HTR-8/SVneo (cell line): ENCODE data around the gene CD300LG.
"Not testable (repeated sequence)": the region's sequence is repeated elsewhere in the genome, so short reads cannot be mapped to it uniquely, and the experiment has no call there.

Experiments used
- DNase-seq: peaks from one replicate; pipeline ENCODE4 v3.0.0; 2011; ENCODE audit warnings: low spot score, mixed read lengths; ENCODE audit not compliant: insufficient read length
- FAIRE-seq: peaks from 2 replicates; lab custom pipeline; 2011; peaks lifted over from hg19 to GRCh38; lab: Jason Lieb, UNC

The CD300LG gene

DNA sequence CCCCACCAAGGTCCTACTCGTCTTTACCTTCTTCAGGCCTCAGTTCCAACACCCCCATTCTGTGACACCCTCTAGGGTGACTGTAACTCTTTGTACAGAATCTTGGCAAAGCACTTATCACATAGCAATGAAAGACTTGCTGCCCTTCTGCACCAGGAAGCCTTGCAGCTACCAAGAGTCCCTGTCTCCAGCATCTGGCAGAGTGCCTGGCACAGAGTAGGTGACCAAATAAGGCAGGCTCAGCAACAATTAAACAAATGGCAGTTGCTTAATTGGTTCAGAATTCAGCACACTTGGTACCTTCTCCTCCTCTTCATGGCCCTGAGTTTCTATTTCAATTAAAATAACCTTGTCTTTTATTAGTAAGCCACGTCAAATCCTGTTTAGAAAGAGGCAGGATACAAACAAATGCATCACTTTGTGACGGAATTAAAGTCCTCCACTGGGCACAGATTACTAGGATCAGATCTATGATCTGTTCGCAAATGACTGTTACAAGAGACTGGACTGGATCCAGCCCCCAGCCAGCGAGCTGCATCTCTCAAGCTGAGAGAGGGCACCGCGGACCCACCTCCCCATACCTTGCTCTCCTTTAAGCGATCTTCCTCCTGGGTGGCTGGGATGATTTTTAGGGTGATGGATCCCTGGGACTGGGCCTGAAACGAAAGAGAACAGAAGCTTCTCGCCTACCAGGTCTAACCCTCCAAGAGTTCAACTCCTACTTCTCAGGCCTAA is 23.5 kb upstream of the CD300LG start:
- no peak for DNase-seq
- no peak for FAIRE-seq

DNA sequence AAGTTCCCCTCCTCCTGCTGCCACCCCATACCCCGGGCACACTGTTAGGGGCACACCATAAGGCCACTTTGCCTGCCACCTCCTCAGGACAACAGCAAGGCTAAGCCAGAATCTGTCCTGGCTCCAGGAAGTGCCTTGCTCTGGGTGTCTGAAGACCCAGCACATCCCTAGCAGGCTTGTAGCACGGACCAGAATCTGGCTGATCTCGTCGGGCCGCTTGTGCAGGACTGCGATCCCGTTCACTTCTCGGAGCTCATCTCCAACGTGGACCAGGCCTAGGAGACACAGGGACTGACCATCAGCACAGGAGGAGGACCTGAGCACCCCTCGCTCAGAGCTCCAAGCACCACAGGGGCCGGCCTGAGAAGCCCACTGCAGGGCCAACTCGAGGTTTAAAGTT is 21.4 kb upstream of the CD300LG start:
- FAIRE-seq (peak; percentile 46), DNase-seq (no peak)

DNA sequence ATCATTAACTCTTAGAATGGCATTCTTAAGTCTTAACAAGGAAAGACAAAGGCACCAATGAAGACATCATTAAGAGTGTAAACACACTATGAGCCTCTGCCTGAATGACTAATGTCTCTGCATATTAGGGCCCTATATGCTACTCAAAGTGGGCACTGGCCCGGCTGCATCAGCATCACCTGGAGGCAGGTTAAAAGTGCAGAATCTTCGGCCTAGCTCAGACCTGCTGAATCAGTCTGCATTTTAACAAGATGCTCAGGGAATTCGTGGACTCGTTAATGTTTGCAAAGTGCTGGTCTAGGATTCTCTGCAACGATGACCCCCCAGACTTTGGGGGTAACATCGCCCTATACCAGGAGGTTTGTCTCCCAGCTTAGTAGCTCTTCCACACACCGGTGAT is 20.8 kb upstream of the CD300LG start:
- DNase-seq: no peak
- no peak for FAIRE-seq

DNA sequence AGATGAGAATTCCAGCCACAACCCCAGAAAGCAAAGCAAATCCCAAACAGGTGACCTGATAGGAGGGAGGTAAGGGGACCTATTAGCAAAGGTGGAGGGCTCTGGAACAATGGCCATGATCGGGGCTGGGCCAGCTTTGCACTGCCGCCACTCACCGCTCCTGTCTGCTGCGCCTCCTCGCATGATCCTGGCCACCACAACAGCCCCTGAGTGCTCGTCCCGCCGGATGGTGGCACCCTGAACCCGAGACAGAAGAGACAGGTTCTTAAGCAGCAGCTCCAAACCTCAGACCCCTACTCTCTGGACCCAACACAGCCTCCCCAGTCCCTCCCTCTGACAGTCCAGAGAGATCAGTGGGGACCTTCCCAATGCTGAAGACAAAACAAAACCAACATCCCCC is 19.4 kb upstream of the CD300LG start:
- no peak for DNase-seq
- FAIRE-seq: no peak

DNA sequence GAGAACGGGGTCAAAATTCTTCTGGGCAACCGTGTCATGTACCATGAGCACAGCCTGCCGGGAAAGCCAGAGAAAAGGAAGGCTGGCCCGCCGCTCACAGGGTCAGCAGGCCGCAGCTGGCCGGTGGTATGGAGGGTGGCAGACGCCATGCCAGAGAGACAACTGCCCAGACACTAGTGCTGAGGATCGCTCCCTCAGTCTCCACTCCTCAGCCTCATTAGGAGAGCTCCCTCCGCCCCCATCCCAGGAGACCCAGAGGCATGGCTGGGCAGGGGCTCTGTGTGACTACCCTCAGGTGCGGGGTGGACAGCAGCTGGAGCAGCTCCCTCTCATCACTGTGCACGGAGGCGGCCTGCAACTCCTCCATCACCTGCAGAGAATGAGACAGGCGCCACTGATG is 17.2 kb upstream of the CD300LG start:
- FAIRE-seq: no peak
- DNase-seq: no peak

DNA sequence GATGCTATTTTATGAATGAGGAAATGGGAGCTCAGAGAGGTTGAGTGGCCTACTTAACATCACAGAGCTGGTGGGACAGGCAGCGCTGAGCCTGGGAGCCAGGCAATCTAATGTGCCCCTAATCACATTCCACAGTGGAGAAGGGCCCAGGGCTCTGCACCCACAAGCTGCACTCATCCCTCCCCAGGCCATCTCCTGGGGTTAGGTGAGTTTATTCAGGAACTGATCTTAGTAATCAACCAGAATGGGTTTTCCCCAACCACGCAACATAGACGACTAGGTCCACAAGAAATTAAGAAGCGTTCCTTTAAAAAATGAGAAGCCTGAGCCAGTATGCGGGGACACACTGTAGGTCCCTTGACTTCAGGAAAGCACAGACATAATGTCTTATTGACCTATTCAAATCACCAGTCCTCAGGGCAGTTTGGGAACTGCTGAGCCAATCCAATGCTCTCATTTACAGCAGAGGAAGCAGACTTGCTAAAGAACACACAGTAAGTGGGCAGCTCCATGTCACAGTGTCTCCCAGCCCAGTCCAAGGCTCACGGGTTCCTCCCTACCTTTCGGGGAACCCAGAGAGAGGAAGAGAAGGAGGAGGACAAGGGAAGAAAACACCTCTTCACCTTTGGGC is 16.4 kb upstream of the CD300LG start:
- DNase-seq (no peak), FAIRE-seq (no peak)

DNA sequence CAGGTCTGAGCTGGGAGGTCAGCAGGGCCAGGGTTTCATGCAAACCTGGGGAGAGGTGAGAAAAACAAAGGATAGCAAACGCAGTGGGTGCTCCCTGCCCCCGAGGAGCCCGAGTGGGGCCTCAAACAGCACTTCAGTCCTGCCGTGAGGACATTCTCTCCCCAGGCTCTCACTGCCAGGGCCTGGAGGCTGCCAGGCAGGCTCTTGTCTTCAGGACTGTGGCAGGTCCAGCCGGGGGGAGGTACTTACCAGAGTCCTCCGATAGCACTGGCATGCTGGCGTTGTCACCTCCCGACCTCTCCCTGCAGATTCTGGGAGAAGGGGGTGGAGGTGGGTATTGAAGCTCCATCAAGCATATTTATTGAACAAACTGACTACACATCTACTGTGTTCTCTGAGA is 15.3 kb upstream of the CD300LG start:
- DNase-seq: no peak
- no peak for FAIRE-seq

DNA sequence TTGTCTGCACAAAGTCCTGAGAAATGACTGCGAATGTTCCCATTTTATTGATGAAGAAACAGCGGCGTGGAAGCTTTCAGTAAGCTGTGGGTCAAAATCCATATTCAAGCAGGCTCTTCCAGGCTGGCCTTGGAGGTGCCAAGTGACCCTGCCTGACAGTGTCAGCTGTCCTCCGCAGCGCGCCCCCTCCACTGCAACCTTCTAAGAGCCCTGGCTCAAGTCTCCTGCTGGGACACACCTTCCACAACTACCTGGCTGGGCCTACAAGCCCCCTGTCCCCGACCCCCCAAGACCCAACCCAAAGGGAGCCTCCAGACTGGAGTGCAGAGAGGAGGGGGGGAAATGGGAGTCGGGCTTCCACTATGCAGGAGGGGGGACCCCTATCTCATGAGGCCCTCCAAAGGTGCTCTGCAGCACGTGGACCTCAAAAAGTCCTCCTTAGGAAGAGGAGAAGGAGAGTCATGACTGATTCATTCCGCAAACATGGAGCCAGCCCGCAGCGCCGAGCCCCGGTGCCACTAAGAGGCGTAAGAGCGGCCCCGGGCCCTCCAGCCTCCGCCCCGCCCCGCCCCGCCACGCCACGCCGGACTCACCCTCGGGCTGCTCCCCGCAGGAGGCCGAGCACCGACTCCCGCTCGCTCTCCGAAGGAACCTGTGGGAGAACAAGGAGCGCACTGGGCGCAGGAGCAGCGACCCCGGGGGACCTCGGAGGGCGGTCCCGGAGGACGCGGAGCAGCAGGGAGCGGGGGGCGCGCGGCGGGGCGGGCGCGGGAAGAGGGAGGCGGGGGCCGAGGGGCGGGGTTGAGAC is 14.6 kb upstream of the CD300LG start:
- peak; percentile 71 for DNase-seq
- FAIRE-seq: peak; percentile 42

DNA sequence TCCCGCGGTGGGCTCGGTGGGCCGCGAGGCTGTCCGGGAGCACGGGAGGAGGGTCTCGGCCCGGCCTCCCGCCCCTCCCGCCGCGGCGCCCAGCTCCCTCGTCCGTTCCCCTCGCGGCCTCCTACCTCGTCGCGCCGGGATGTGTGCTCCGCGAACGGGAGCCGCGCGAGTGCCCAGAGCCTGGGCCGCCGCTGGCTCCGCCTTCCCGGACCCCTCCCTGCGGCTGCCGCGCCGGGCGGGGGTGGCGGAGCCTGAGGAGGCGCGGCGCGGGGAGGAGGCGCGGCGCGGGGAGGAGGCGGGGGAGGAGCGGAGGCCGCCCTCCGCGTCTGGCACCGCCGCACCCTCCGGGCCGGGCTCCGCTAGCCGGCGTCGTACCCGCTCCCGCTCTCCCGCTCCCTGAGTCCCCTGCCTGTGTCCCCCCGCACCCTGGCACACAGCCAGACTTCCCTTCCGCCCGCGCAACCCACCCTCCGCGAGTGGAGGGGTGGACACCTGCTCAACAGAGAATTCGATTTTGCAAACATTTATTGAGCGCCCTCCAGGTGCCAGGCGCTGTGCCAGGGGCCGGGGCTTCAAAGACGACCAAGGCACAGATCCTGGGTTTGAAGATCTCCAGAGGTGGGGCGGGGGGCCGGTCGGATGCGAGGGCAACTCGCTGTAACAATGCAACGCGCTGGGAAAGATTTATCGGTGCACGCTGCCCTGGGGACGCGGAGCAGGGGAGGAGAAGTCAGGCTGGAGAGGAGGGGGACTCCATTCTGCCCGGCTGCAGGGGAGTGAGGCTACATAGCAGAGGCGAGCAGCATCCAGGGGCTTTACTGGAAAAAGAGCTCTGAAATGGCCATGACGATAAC is 13.8 kb upstream of the CD300LG start, which contains the start of gene MPP3:
Gene MPP3, minus strand, starts transcription at position 171 of the 854 bp plus-strand sequence. CDS start 1,240 bp downstream, outside the sequence.
- peak; percentile 86 for DNase-seq
- FAIRE-seq: peak; percentile 83

DNA sequence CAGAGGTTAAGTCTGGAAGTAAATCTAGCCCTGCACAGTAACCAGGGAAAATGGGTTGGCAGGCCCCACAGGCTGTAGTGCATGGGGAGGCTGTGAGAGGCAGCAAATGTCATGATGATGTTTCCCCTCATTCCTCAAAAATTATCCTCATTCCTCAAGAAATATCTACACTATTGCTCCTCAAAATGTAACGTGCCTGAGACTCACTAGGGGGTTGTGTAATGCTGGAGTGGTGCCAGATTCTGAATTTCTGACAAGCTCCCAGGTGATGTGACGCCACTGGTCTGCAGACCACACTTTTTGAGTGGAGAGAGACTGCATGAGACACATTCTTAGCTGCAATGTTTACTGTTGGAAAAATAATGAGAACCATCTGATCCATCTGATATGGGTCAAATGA is 12.9 kb upstream of the CD300LG start:
- no peak for DNase-seq

DNA sequence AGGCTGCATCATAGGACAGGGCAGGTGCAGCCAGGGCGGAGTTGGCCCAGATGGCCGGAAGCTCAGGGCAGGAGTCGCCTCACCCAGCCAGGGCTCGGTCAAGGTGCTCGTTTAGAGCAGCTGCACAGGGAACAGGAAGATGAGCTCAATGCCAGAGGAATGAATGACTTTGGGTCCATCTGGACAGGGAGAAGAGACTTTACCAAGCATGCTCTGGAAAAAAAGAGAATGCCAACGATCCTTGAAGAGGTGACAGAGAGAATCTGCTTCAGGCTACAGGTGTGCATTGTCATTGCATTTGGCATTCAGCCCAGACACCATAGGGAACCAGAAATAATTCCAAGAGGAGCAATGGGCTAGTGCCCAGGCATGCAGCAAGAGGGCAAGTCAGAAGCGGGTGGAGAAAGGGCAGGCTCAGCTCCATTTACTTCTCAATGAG is 7.3 kb upstream of the CD300LG start:
- DNase-seq (no peak), FAIRE-seq (no peak)

More for the DNA sequence above, 12.9 kb upstream of the CD300LG start:
- no peak for FAIRE-seq

DNA sequence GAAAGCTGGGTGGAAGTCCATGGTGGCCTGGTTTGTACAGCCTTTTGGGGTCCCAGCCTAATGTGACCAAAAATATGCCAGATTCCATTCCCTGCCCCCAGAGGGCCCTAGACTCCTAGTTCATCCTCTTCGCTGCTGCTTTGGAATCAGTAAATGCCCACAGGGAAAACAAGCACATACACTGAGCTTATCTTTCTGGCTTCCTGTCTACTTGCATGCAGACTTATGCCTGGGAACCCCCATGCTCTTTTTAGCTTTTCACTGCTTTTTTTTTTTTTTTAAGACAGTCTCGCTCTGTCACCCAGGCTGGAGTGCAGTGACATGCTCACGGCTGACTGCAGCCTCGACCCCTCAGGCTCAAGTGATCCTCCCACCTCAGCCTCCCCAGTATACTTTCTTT is 6.2 kb upstream of the CD300LG start:
- DNase-seq (peak; percentile 75), FAIRE-seq (peak; percentile 33)

DNA sequence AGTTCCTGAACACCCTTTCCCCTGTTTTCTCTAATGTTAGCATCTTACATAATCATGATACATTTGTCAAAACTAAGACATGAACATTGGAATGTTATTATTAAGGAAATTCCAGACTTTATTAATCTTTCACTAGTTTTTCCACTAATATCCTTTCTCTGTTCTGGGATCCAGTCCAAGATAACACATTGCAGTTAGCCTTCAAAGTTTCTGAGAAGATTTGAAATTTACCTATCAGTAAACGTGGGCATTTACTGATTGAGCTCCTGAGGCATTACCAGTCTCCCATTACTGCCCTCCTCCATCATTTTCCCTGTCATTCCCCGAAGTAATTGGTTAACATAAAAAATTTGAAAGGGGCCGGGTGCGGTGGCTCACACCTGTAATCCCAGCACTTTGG is 5.7 kb upstream of the CD300LG start:
- DNase-seq (no peak), FAIRE-seq (no peak)

DNA sequence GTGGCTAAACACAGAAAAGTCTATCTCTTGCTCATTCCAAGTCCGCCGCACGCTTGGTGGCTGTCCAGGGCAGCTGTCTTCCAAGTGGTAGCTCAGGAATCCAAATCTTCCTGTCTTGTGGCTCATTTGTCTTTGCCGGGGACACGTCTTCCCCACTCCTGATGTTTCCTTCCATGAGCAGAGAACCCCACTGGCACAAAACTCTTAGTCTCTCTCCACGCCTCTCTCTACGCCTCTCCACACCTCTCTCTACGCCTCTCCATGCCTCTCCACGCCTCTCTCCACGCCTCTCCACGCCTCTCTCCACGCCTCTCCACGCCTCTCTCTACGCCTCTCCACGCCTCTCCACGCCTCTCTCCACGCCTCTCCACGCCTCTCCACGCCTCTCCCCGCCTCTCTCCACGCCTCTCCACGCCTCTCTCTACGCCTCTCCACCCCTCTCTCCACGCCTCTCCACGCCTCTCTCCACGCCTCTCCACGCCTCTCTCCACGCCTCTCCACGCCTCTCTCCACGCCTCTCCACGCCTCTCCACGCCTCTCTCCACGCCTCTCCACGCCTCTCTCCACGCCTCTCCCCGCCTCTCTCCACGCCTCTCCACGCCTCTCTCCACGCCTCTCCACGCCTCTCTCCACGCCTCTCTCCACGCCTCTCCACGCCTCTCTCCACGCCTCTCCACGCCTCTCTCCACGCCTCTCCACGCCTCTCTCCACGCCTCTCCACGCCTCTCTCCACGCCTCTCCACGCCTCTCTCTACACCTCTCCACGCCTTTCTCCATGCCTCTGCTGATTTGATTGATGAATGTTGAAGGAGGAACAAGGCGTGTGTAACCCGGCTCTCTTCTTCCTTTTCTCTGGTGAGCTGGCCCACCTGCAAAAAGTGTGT is 4.6 kb upstream of the CD300LG start:
- not testable (repeated sequence) for FAIRE-seq, DNase-seq

DNA sequence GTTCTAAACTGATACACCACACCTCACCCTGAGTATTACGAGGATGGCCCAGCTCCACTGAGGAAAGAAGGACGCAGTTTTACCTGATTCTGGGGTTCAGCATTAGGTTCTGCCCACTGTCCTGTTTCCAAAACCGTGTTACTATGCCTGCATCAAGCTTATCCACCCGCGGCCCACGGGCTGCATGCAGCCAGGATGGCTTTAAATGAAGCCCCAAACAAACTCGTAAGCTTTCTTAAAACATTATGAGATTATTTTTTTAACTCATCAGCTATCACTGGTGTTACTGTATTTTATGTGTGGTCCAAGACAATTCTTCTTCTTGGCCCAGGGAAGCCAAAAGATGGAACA is 4.0 kb upstream of the CD300LG start:
- FAIRE-seq: no peak

DNA sequence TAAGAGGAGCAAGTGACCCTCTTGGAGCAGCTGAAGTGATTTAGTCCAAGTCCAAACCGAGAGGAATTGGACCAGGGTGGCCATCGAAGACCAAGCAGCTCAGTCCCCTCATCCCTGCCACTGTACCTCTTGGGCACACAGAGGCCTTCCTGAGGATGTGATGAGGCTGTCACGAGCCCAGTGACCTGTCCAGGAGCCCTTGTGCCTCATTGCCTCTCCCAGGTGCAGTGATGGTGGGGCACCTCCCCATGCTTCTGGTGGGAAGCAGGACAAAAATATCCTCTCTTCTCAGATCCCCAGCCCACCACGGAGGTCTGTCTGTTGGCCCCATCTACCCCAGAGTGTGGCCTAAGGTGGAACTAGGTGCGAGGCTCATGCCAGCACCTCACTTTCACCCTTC is 2.7 kb upstream of the CD300LG start:
- no peak for FAIRE-seq
- no peak for DNase-seq

More for the DNA sequence above, 4.0 kb upstream of the CD300LG start:
- no peak for DNase-seq

DNA sequence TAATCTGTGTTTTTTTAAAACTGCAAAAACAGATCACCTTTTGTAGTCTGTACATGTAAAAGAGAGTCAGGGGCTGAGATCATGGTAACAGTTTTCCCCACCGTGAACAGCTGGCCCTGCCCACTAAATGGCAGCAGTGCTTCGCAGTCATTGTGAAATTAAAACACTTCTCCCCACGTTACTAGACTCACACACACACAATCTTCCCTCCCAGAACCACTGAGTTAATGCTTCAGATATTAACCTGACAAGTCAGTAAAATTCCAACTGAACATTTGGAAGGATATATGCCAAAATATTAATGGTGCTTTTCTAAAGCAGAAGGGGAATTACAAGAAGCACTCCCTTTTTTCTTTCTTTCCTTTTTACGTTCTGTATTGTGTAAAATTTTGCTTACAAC is 1.2 kb upstream of the CD300LG start:
- DNase-seq (no peak), FAIRE-seq (peak; percentile 4)

DNA sequence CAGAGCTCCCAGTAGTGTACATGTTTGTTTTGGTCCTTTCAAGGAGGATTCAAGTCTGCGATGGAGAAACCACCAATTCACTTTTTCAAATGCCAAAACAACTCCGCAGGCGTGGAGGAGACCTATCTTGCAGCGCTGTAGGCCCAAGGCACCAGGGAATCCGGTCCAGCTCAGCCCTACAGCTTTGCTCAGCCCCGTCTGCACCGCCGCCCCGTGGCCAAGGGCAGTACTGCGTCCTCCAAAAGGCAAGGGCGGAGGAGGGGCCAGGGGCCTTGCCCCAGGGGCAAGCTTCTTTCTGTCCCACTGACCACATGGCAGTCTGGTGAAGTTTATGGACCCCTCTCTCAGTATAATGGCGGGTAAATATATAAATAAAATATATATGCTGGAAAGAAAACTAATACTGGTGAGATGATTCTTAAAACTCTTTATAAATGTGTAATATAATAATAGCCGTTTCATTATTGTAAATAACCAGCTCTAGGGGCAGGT is 709 bp upstream of the CD300LG start:
- DNase-seq: peak; percentile 96
- FAIRE-seq: peak; percentile 90

DNA sequence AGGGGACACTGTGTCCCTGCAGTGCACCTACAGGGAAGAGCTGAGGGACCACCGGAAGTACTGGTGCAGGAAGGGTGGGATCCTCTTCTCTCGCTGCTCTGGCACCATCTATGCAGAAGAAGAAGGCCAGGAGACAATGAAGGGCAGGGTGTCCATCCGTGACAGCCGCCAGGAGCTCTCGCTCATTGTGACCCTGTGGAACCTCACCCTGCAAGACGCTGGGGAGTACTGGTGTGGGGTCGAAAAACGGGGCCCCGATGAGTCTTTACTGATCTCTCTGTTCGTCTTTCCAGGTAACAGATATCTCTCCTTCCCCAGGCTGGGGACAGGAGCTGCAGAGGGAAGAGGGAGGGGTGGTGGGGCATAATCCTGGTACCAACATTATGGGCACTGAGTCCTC is 1.6 kb downstream of the CD300LG start:
- FAIRE-seq (no peak), DNase-seq (no peak)
